ENCODE measurements around the gene C12orf43. TPM values are rescaled to one million over a fixed set of nuclear protein-coding genes. Genes with fewer than 3 reads are reported as not detected.
A peak's percentile ranks its signal among the peaks of the same experiment; 100 is the strongest.

The C12orf43 gene
- total RNA-seq, 2 donors from 2014 or later = 21.4 to 26.8 TPM

- TF ChIP-seq CTCF (conservative IDR thresholded peaks at IDR 0.05) = no peak
- DNase-seq = no peak
- Histone ChIP-seq H3K27me3 (ENCODE audit: control insufficient read depth, insufficient read depth, low read length, poor library complexity, severe bottlenecking) (no peaks in the 10 kb centered on the region), H3K4me3 (ENCODE audit: low read length) (no peak overlapping the region), H3K36me3 (ENCODE audit: control insufficient read depth, insufficient read depth, low read length) (no peaks in the 10 kb centered on the region), H3K9me3 (ENCODE audit: control insufficient read depth, low read length) (peaks cover 4% of the 10 kb centered on the region), H3K27ac (ENCODE audit: low read depth, low read length) (no peak overlapping the region), H3K9ac (ENCODE audit: extremely low read depth, low read length, poor library complexity, severe bottlenecking) (no peak overlapping the region), H3K4me1 (ENCODE audit: control insufficient read depth, insufficient read depth, low read length) (no peaks in the 10 kb centered on the region)
- H3K27ac Mint-ChIP-seq = no peak overlapping the region
- 100% methylated on average over 2 of the region's 2 CpGs; no CpG with 5 or more reads in 1 of the 2 experiments for WGBS, 2 experiments (ENCODE audit: insufficient coverage in 1 of 2, insufficient read length in 1 of 2)
- no peak overlapping the region for H3K4me3 Mint-ChIP-seq
- H3K4me1 Mint-ChIP-seq = peaks cover 8% of the 10 kb centered on the region
- H3K9me3 Mint-ChIP-seq = peaks cover 6% of the 10 kb centered on the region
- no peaks in the 10 kb centered on the region for H3K27me3 Mint-ChIP-seq (ENCODE audit: insufficient read depth)
- H3K36me3 Mint-ChIP-seq (ENCODE audit: low read depth) = no peaks in the 10 kb centered on the region
Measured at GRCh38 chr12:121018860-121019617, 2.8 kb upstream of the C12orf43 start.

DNA sequence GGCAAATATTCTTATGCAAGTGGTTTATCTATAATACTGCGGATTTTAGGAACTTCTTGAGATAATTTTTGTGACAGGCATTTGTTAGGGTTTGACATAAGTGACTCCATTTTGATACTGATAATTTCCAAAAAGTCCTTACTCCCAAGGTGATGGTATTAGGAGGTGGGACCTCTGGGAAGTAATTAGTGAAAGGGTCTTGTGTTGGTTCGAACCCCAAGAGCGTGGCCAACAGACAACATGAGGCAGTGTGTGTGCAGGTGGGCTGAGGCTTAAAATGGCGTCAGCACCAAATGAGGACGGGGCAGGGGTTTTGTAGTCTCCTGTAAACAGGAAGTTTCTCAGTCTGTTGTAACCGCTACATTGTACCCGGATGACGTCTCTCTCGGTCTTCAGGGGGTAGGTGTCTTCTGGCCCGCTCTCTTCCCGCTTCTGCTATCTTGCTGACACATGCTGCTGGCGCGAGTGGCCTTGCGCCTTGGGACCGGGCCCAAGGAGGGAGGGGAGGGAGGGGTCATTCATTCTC, 1.7 kb upstream of the C12orf43 start:
- Histone ChIP-seq H3K27me3 (ENCODE audit: control insufficient read depth, insufficient read depth, low read length, poor library complexity, severe bottlenecking) (no peaks in the 10 kb centered on the region), H3K4me1 (ENCODE audit: control insufficient read depth, insufficient read depth, low read length) (no peaks in the 10 kb centered on the region), H3K9me3 (ENCODE audit: control insufficient read depth, low read length) (peaks cover 4% of the 10 kb centered on the region), H3K9ac (ENCODE audit: extremely low read depth, low read length, poor library complexity, severe bottlenecking) (no peak overlapping the region), H3K36me3 (ENCODE audit: control insufficient read depth, insufficient read depth, low read length) (peaks cover 7% of the 10 kb centered on the region), H3K4me3 (ENCODE audit: low read length) (no peak overlapping the region), H3K27ac (ENCODE audit: low read depth, low read length) (no peak overlapping the region)
- H3K27me3 Mint-ChIP-seq (ENCODE audit: insufficient read depth) = no peaks in the 10 kb centered on the region
- H3K9me3 Mint-ChIP-seq = peaks cover 6% of the 10 kb centered on the region
- no peak overlapping the region for H3K4me3 Mint-ChIP-seq
- 92 to 95% methylated on average over 12 to 15 of the region's 15 CpGs for WGBS, 2 experiments (ENCODE audit: insufficient coverage in 1 of 2, insufficient read length in 1 of 2)
- peaks cover 8% of the 10 kb centered on the region for H3K4me1 Mint-ChIP-seq
- peaks cover 3% of the 10 kb centered on the region for H3K36me3 Mint-ChIP-seq (ENCODE audit: low read depth)
- H3K27ac Mint-ChIP-seq = no peak overlapping the region
- TF ChIP-seq CTCF (conservative IDR thresholded peaks at IDR 0.05) = no peak
- no peak for DNase-seq

DNA sequence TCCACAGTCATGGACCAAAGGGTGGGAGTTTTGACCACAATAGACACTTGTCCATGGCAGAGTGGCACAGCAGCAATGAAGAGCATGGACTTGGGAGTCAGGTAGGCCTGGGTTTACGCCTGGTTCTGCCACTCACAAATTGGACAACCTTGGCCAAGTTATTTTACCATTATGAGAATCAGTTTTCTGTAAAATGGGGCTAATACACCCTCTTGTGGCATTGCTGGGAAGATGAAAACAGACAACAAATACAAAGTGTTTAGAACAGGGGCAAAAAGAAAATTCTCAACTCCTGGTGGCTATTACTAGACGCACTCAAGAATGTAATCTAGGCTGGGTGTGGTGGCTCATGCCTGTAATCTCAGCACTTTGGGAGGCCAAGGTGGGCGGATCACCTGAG, 2.6 kb downstream of the C12orf43 start:
- peaks cover 4% of the 10 kb centered on the region for H3K9me3 Mint-ChIP-seq
- DNase-seq = no peak
- H3K27me3 Mint-ChIP-seq (ENCODE audit: insufficient read depth) = no peaks in the 10 kb centered on the region
- WGBS, 2 experiments (ENCODE audit: insufficient coverage in 1 of 2, insufficient read length in 1 of 2) = 96 to 100% methylated on average over 1 to 3 of the region's 3 CpGs
- H3K36me3 Mint-ChIP-seq (ENCODE audit: low read depth) = peaks cover 27% of the 10 kb centered on the region
- H3K4me3 Mint-ChIP-seq = no peak overlapping the region
- peaks cover 8% of the 10 kb centered on the region for H3K4me1 Mint-ChIP-seq
- Histone ChIP-seq H3K4me1 (ENCODE audit: control insufficient read depth, insufficient read depth, low read length) (no peaks in the 10 kb centered on the region), H3K36me3 (ENCODE audit: control insufficient read depth, insufficient read depth, low read length) (peaks cover 31% of the 10 kb centered on the region), H3K9ac (ENCODE audit: extremely low read depth, low read length, poor library complexity, severe bottlenecking) (no peak overlapping the region), H3K9me3 (ENCODE audit: control insufficient read depth, low read length) (peaks cover under 1% of the 10 kb centered on the region), H3K4me3 (ENCODE audit: low read length) (no peak overlapping the region), H3K27ac (ENCODE audit: low read depth, low read length) (no peak overlapping the region), H3K27me3 (ENCODE audit: control insufficient read depth, insufficient read depth, low read length, poor library complexity, severe bottlenecking) (no peaks in the 10 kb centered on the region)
- peak; percentile 13 for TF ChIP-seq CTCF (conservative IDR thresholded peaks at IDR 0.05)
- no peak overlapping the region for H3K27ac Mint-ChIP-seq
